Neutrophil (primary cell): ENCODE data around the gene AMOTL1.

Experiments used
- H3K27ac ChIP-seq: fragments of 200-600 bp; sonication (generic); 2 replicates; pipeline ENCODE4 v1.5.1; 2016; ENCODE audit warnings: mild to moderate bottlenecking, moderate library complexity
- H3K27me3 ChIP-seq: fragments of 200-600 bp; sonication (generic); 2 replicates; pipeline ENCODE4 v1.6.0; 2016; ENCODE audit warnings: mild to moderate bottlenecking
- H3K36me3 ChIP-seq: fragments of 200-600 bp; sonication (generic); 2 replicates; pipeline ENCODE4 v1.5.1; 2017
- H3K4me1 ChIP-seq, 2 experiments: fragments of 200-600 bp in 1 of 2; sonication (generic) in 1 of 2; 1 replicate in 1 of 2; 2 replicates in 1 of 2; pipeline versions ENCODE4 v1.5.1 to v1.6.1; 2013 to 2016; ENCODE audit warnings: low read depth in 1 of 2, low read length in 1 of 2, mild to moderate bottlenecking in 1 of 2, moderate library complexity in 1 of 2; ENCODE audit not compliant: control insufficient read depth in 1 of 2, insufficient read depth in 1 of 2
- H3K4me3 ChIP-seq, 2 experiments: fragments of 200-600 bp in 1 of 2; sonication (generic) in 1 of 2; 1 replicate in 1 of 2; 2 replicates in 1 of 2; pipeline ENCODE4 v1.5.1; 2013 to 2016; ENCODE audit warnings: low read depth in 1 of 2, low read length in 1 of 2, mild to moderate bottlenecking in 1 of 2, moderate library complexity in 1 of 2
- H3K9me3 ChIP-seq: fragments of 200-600 bp; sonication (generic); 2 replicates; pipeline ENCODE4 v1.5.1; 2016
- CTCF ChIP-seq: fragments of 200-600 bp; sonication (generic); IDR thresholded peaks from 2 replicates; pipeline ENCODE4 v1.5.1; 2016; ENCODE audit warnings: antibody characterized with exemption

Gene AMOTL1

GRCh38 chr11:94864506-94865045 lies 96.4 kb downstream of the AMOTL1 start:
- no peak overlapping the region for H3K4me3 ChIP-seq
- H3K27me3 ChIP-seq: no peaks in the 10 kb centered on the region
- H3K9me3 ChIP-seq: no peaks in the 10 kb centered on the region
- H3K4me1 ChIP-seq: no peaks in the 10 kb centered on the region
- TF ChIP-seq CTCF: no peak
- H3K27ac ChIP-seq: no peak overlapping the region
- H3K36me3 ChIP-seq: no peaks in the 10 kb centered on the region

GRCh38 chr11:94866231-94866822 lies 98.2 kb downstream of the AMOTL1 start:
- no peak for TF ChIP-seq CTCF
- Histone ChIP-seq H3K9me3 (no peaks in the 10 kb centered on the region), H3K4me3 (no peak overlapping the region), H3K36me3 (no peaks in the 10 kb centered on the region), H3K4me1 (no peaks in the 10 kb centered on the region), H3K27ac (no peak overlapping the region), H3K27me3 (no peaks in the 10 kb centered on the region)

GRCh38 chr11:94866936-94867795 lies 99.0 kb downstream of the AMOTL1 start:
- TF ChIP-seq CTCF: no peak

GRCh38 chr11:94868468-94868867 lies 100.3 kb downstream of the AMOTL1 start:
- no peaks in the 10 kb centered on the region for H3K36me3 ChIP-seq
- no peak overlapping the region for H3K4me3 ChIP-seq
- no peaks in the 10 kb centered on the region for H3K27me3 ChIP-seq
- H3K27ac ChIP-seq: no peak overlapping the region
- H3K4me1 ChIP-seq: no peaks in the 10 kb centered on the region
- no peak for TF ChIP-seq CTCF
- H3K9me3 ChIP-seq: no peaks in the 10 kb centered on the region

More at GRCh38 chr11:94866936-94867795, 99.0 kb downstream of the AMOTL1 start:
- Histone ChIP-seq H3K9me3 (no peaks in the 10 kb centered on the region), H3K4me1 (no peaks in the 10 kb centered on the region), H3K4me3 (no peak overlapping the region), H3K27ac (no peak overlapping the region), H3K27me3 (no peaks in the 10 kb centered on the region), H3K36me3 (no peaks in the 10 kb centered on the region)

GRCh38 chr11:94869186-94869585 lies 101.0 kb downstream of the AMOTL1 start:
- H3K4me3 ChIP-seq: no peak overlapping the region
- H3K36me3 ChIP-seq: no peaks in the 10 kb centered on the region
- H3K9me3 ChIP-seq: no peaks in the 10 kb centered on the region
- H3K27ac ChIP-seq: no peak overlapping the region
- no peak for TF ChIP-seq CTCF
- H3K27me3 ChIP-seq: no peaks in the 10 kb centered on the region
- H3K4me1 ChIP-seq: no peaks in the 10 kb centered on the region
